AG04450 (cell line): ENCODE data around the gene LAMTOR4. TPM values are rescaled to one million over a fixed set of nuclear protein-coding genes. Genes with fewer than 3 reads are reported as not detected.
"Not testable (repeated sequence)": the region's sequence is repeated elsewhere in the genome, so short reads cannot be mapped to it uniquely, and the experiment has no call there.

ENCODE experiments used
- CTCF ChIA-PET: fragments of 300-600, 350-600 bp; formaldehyde crosslinking; extraction: SDS; loops from one replicate; lab custom pipeline; 2022; ENCODE audit warnings: antibody characterized with exemption, inconsistent platforms; lab: Charles Lee
- POLR2A ChIA-PET: fragments of 350-600 bp; formaldehyde crosslinking; extraction: SDS; loops from one replicate; lab custom pipeline; 2021; ENCODE audit warnings: antibody characterized with exemption, inconsistent platforms; lab: Yijun Ruan, JAX
- DNase-seq: peaks from one replicate; pipeline ENCODE4 v3.0.0-alpha.2; 2011; ENCODE audit warnings: low read depth, low spot score
- H3K27ac ChIP-seq: one replicate; pipeline ENCODE4 v1.5.1; 2012; ENCODE audit warnings: low read depth, low read length, control low read depth
- H3K27me3 ChIP-seq: one replicate; pipeline ENCODE4 v1.6.0; 2012; ENCODE audit warnings: low read length; ENCODE audit not compliant: control insufficient read depth, insufficient read depth
- H3K4me3 ChIP-seq: 2 replicates; pipeline ENCODE4 v1.5.1; 2011; ENCODE audit warnings: mild to moderate bottlenecking, low read depth, low read length, control low read depth
- H3K9me3 ChIP-seq: 2 replicates; pipeline ENCODE4 v1.5.1; 2012; ENCODE audit warnings: low read length; ENCODE audit not compliant: control insufficient read depth, insufficient read depth
- polyA plus RNA-seq: library from polyadenylated mRNA; depleted of rRNA; stranded (reverse); fragments of >200 nt; gene quantifications from 2 replicates; pipeline ENCODE4 v1.2.3, GENCODE V29; 2011
- TF ChIP-seq, protein P1 (sequence below): IDR thresholded peaks from 2 replicates; pipeline ENCODE4 v1.5.1; 2011; ENCODE audit warnings: low read depth, low read length, control low read depth, inconsistent platforms

The LAMTOR4 gene
- polyA plus RNA-seq, 1 experiment: 122 TPM

DNA sequence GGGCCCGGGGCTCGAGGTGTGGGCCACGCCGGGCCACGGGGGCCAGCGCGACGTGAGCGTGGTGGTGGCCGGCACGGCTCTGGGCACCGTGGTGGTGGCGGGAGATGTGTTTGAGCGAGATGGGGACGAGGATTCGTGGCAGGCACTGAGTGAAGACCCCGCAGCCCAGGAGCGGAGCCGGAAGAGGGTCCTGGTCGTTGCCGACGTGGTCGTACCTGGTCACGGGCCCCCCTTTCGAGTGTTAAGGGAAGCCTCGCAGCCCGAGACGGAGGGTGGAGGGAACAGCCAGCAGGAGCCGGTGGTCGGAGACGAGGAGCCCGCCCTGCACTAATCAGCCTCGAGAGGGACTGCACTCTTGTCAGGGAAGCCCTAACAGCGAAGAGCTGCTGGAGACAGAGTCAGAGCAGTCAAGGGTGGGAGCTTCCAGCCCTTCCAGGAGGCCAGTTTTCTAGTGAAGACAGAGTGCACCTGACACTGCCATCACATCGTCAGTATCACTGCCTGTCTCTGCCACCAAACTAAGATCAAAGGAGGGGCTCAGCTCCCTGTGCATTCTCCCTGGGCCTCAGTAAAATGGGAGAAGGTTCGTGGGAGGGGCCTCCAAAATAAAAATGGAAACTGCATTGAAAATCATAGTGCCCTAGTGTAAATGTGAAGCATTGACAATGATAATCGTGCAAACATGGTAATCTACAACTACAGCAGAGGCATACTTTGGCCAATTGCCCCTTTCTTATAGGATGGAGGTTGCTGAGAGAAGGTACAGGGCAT is 20.7 kb upstream of the LAMTOR4 start:
- TF ChIP-seq, protein P1, sequence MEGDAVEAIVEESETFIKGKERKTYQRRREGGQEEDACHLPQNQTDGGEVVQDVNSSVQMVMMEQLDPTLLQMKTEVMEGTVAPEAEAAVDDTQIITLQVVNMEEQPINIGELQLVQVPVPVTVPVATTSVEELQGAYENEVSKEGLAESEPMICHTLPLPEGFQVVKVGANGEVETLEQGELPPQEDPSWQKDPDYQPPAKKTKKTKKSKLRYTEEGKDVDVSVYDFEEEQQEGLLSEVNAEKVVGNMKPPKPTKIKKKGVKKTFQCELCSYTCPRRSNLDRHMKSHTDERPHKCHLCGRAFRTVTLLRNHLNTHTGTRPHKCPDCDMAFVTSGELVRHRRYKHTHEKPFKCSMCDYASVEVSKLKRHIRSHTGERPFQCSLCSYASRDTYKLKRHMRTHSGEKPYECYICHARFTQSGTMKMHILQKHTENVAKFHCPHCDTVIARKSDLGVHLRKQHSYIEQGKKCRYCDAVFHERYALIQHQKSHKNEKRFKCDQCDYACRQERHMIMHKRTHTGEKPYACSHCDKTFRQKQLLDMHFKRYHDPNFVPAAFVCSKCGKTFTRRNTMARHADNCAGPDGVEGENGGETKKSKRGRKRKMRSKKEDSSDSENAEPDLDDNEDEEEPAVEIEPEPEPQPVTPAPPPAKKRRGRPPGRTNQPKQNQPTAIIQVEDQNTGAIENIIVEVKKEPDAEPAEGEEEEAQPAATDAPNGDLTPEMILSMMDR: no peak
- no peak for DNase-seq

DNA sequence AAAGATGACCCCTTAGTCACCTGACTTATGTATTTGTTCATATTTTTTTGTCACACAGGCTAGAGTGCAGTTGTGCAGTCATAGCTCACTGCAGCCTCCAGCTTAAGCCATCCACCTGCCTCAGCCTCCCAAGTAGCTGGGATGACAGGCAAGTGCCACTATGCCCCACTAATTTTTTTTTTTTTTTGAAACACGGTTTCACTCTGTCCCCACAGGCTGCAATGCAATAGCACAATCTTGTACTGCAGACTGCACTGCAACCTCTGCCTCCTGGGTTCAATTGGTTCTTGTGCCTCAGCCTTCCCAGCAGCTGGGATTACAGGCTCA is 20.1 kb upstream of the LAMTOR4 start:
- no peak for DNase-seq
- Histone ChIP-seq H3K4me3 (no peak overlapping the region), H3K27ac (no peak overlapping the region), H3K27me3 (no peaks in the 10 kb centered on the region), H3K9me3 (no peaks in the 10 kb centered on the region)
- TF ChIP-seq, protein P1: no peak
- ChIA-PET CTCF (interaction anchor here (0.9 to 3.3 kb wide), 3 partner anchors 27 to 134 kb away, joined by 3 to 13 read pairs (median 4); partner anchors contain the start of genes AP4M1 and MCM7), POLR2A (interaction anchor here (0.9 kb wide), 1 partner anchor 28 kb away, joined by 4 read pairs; the partner anchor contains the start of gene MCM7)

More for the DNA sequence above, 20.7 kb upstream of the LAMTOR4 start:
- Histone ChIP-seq H3K4me3 (peak overlapping the region; percentile 96), H3K9me3 (no peaks in the 10 kb centered on the region), H3K27me3 (no peaks in the 10 kb centered on the region), H3K27ac (no peak overlapping the region)
- POLR2A ChIA-PET: interaction anchor here (0.9 kb wide), 1 partner anchor 27 kb away, joined by 4 read pairs; the partner anchor contains the start of gene MCM7
- CTCF ChIA-PET: interaction anchor here (0.9 to 3.3 kb wide), 3 partner anchors 26 to 134 kb away, joined by 3 to 13 read pairs (median 4); partner anchors contain the start of genes AP4M1 and MCM7

DNA sequence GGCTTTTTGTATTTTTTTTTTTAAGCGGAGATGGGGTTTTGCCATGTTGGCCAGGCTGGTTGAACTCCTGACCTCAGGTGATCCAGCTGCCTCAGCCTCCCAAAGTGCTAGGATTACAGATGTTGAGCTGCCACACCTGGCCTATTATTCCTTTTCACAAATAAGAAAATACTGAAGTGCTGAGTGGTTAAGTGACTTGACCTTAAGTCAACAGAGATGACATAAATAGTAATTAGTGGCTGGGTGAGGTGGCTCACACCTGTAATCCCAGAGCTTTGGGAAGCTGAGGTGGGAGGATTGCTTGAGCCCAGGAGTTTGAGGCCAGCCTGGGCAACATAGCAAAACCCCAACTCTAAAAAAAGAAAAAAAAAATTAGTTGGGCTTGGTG is 18.5 kb upstream of the LAMTOR4 start:
- H3K4me3 ChIP-seq, H3K27ac ChIP-seq, DNase-seq, H3K9me3 ChIP-seq, H3K27me3 ChIP-seq, POLR2A ChIA-PET: not testable (repeated sequence)
- CTCF ChIA-PET: interaction anchor here (0.6 to 5.4 kb wide), 22 partner anchors 9 to 277 kb away, joined by 3 to 65 read pairs (median 6); partner anchors contain the start of genes AP4M1, GAL3ST4, GPC2 and LAMTOR4

DNA sequence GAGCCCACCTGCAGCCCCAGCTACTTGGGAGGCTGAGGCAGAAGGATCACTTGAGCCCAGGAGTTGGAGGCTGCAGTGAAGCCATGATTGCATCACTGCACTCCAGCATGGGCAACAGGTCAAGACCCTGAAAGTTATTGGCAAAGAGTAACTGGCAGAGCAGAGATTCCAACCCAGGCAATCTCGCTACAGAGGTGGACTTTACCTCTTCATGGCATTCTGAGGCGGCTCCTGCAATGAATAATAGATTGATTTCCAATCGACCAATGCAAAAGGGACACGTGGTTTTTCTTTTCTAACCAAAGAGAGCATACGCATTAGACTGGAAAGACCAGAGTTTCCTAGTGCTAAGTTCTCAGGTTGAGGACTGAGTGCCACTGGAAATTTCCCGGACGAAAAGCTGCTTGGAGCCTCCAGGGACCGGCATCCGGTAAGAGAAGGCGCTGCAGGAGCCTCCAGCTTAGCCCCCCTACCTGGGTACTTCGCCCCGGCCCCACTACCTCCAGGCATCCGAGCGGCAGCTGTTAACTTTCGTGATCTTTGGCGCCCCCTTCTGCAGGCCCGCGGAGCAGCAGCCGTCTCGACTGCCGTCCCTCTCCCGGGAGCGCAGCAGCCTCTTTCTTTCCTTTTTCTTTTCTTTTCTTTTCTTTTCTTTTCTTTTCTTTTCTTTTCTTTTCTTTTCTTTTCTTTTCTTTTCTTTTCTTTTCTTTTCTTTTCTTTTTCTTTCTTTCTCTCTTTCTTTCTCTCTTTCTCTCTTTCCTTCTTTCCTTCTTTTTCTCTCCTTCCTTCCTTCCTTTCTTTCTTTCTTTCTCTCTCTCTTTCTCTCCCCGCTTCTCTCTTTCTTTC is 17.9 kb upstream of the LAMTOR4 start:
- TF ChIP-seq, protein P1: peak; percentile 79
- POLR2A ChIA-PET: no interaction called here
- no peak overlapping the region for H3K27ac ChIP-seq
- no peak for DNase-seq
- peak overlapping the region; percentile 0; the same call in 1 of the 2 replicates for H3K4me3 ChIP-seq
- H3K27me3 ChIP-seq: no peaks in the 10 kb centered on the region
- CTCF ChIA-PET: interaction anchor here (0.6 to 5.4 kb wide), 30 partner anchors 8 to 827 kb away, joined by 3 to 65 read pairs (median 5); partner anchors contain the start of genes AP4M1, GAL3ST4, GPC2 and LAMTOR4
- no peaks in the 10 kb centered on the region for H3K9me3 ChIP-seq

DNA sequence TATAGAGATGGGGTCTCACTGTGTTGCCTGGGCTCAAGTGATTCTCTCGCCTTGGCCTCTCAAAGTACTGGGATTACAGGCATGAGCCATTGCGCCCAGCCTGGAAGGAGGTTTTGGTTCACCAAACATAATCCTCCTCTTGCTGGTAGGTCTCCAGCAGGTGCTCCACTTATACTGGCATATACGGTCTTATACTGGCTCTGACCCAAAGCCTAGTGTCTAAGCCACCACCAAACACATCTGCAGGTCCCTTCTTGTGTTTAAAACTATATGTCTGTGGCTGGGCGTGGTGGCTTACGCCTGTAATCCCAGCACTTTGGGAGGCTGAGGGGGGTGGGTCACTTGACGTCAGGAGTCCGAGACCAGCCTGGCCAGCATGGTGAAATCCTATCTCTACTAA is 16.6 kb upstream of the LAMTOR4 start:
- Histone ChIP-seq H3K4me3 (no peak overlapping the region), H3K27ac (no peak overlapping the region), H3K27me3 (no peaks in the 10 kb centered on the region), H3K9me3 (no peaks in the 10 kb centered on the region)
- no peak for DNase-seq
- ChIA-PET CTCF (interaction anchor here (0.9 to 5.4 kb wide), 20 partner anchors 9 to 275 kb away, joined by 3 to 65 read pairs (median 8); partner anchors contain the start of genes GAL3ST4, GPC2, LAMTOR4 and PVRIG), POLR2A (no interaction called here)
- TF ChIP-seq, protein P1: no peak
